ENCODE results near the gene MMP2. TPM values are rescaled to one million over a fixed set of nuclear protein-coding genes. Genes with fewer than 3 reads are reported as not detected.

Gene MMP2
- total RNA-seq, 1 donor from 2014 or later = 121 TPM

DNA sequence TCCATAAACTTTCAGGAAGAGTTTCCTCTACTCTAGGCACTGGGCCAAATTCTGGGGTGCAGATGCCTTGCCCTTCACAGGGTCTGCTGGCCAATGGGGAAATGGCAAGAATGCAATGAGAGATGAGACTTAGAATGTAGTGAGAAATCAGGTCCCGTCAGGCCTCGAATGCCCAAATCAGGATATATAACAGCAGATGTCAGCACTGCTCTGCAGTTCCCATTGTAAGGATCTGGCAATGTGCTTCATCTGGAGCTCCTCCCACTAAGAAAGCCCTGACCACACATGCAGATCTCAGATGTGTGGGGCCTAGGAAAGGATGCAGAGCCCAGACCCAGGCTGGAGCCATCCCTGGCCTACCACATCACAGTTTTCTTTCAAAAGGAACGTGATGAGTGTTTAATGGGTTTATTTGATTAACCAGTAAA is 16.0 kb downstream of the MMP2 start:
- DNase-seq (ENCODE audit: low spot score) = peak; percentile 66

GRCh38 chr16:55495616-55496289 is 16.8 kb downstream of the MMP2 start:
- DNase-seq (ENCODE audit: low spot score) = peak; percentile 59

- DNase-seq (ENCODE audit: low spot score) = peak; percentile 32
These were observed 17.6 kb downstream of the MMP2 start for GRCh38 chr16:55496509-55497145.

DNA sequence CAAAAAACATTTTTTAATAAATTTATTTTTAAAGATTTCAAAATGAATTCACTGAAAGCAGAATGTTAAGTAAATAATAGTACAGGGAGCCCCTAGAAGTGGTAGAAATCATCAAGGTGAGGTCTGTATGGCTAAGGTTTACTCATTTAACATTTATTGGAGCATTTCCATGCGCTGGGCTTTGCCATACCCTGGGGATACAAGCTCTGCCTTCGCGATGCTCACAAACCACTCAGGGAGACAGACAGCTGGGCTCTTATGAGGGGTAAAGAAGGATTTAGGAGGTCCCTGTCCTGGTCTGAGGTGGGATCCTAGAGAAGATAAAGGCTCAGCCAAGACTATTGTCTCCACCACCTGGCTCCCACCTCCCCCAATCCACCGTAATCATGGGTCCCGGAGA is 18.6 kb downstream of the MMP2 start:
- DNase-seq (ENCODE audit: low spot score) = no peak

- peak; percentile 41 for DNase-seq (ENCODE audit: low spot score)
These were observed 19.1 kb downstream of the MMP2 start for GRCh38 chr16:55498101-55498500.

DNA sequence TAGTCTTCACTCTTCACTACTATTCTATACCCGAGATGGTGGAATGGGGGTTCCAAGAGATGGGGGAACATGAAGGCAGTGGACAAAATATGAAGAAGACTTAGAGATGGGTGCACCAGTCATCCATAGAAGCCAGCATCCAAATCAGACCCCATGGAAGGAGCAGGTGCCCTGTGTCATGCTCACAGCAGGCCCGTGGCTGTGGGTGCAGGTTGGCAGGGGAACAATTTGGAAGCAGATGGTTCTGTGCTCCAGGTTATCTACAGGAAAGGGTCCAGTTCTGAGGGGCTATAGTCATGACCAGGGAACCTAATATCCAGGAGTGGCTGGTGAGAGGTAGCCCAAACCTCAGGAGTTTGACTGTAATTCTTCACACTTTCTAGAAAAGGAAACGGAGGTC is 20.3 kb downstream of the MMP2 start:
- peak; percentile 20 for DNase-seq (ENCODE audit: low spot score)

DNA sequence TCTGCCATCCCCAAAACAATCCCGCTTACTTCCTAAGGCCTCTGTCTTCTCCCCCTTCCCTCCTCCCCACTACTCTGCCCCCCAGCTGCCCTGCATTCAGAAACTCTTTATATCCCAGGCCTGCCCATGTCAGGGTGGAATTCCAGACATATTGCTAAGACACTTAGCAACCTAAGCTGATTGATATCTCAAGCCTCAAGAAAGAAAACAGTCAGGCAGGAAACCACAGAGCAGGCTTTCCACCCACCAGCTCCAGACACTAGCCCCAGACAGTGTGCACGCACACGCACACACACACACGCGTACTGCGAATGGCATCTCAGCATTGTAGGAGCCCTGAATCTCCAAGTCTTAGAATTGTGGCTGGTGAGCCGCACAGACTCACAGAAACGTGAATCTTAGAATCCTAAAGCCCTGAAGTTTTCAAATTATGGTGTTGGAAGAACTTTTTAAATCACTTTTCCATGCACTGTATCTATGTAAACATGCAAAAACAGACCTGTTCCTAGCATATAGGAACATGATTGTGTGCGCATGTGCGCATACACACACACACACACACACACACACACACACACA is 21.0 kb downstream of the MMP2 start:
- DNase-seq (ENCODE audit: low spot score) = peak; percentile 45

DNA sequence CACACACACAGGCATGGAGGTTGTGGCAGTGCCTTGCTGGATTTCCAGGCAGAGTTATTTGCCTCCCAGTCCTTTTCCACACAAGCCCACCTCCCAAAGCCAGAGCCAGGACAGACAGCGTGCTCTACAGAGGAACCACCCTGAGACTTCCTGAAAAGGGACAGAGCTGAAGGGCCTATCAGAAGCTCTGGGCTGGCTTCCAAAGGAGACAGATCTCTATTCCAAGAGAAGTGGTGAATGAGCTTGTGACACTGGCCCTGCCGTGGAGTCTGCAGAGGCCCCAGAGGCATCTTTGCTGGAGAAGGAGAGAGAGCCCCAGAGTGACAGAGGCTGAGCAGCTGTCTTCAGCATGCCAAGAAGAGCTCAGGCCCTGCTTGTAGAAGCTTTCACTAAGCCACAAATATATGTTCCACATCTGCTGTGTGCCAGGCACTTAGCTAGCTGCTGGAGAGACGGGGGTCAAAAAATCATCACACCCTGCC is 21.6 kb downstream of the MMP2 start:
- no peak for DNase-seq (ENCODE audit: low spot score)

- no peak for DNase-seq (ENCODE audit: low spot score)
These were observed 22.7 kb downstream of the MMP2 start for GRCh38 chr16:55501549-55502322.

GRCh38 chr16:55502801-55503366 is 23.9 kb downstream of the MMP2 start:
- DNase-seq (ENCODE audit: low spot score) = peak; percentile 90

DNA sequence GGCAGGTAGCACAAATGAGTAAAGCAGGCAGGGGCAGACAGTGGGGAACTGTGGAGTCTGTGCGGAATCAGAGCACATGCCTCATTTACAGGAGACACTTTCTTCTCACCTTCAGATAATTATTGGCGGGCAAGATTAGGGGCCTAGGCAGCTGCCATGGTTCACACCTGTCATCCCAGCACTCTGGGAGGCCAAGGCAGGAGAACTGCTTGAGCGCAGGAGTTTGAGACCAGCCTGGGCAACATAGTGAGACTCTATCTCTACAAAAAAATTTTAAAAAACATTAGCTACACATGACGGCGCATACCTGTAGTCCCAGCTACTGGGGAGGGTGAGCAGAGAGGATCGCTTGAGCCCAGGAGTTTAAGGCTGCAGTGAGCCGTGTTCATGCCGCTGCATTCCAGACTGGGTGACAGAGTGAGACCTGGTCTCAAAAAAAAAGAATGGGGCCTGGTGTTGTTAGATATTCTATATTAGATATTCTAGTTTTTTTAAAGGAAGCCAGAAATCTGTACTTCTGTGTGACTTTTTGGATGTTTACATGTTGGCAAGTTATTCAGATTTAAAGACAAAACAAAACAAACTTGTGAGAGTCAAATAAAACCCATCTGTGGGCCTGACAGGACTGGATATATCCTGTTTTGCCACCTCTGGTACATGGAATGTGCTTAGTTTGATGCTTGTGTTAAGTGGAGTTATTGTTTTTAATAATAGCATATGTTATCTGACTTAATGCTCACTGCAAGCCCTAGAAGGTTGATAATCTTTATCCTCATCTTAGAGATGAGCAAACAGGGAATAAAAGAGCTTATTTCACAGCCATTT is 24.9 kb downstream of the MMP2 start:
- DNase-seq (ENCODE audit: low spot score) = no peak

GRCh38 chr16:55505333-55506015 is 26.5 kb downstream of the MMP2 start:
- no peak for DNase-seq (ENCODE audit: low spot score)

GRCh38 chr16:55506083-55506482 is 27.1 kb downstream of the MMP2 start:
- no peak for DNase-seq (ENCODE audit: low spot score)

DNA sequence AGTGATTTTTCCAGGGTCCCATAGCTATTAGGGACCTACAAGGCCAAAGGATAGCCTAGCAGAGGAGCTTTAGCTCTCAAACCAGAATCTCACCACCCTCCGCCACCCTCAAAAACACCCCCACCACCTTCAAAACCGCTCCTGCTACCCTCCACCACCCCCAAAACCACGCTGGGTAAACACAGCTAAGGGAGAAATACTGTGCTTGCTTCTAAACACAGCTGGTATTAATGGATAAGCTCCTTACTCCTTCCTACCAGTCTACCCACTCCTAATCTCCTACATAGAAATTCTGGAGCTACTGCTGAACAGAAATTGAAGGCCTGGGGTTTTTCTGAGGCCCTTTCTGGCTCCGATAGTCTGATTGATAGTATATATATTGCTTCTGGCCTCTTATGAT is 27.7 kb downstream of the MMP2 start:
- DNase-seq (ENCODE audit: low spot score) = no peak

DNA sequence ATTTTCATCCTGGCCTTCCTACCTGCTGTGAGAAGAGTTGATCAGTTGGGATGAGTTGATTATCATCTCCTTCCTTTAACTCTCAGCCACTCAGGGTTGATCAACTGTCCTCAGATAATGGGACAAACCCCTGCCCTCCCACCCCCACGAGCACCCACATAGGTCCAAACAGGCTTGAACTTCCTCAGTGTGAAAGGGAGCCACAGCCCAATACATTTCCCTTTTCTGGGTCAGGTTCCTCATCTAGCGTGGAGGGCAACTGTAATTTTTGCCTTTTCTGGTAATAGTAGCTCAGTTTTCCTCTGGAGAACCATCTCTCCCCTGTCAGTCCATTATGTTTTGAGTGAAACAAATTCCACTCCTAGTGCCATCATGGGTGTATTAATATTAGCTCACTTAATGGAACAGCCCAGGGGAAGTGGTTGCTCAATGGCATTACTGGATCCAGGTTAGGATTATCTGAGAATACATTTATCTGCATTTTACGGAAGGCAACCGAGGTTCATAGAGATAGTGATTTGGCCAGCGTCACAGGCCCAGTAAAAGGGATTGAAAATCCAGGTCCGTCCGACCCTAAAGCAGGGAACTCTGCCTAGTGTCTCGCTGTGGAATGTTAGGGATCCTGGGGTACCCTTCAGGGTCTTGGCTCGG is 29.4 kb downstream of the MMP2 start:
- DNase-seq (ENCODE audit: low spot score) = no peak

DNA sequence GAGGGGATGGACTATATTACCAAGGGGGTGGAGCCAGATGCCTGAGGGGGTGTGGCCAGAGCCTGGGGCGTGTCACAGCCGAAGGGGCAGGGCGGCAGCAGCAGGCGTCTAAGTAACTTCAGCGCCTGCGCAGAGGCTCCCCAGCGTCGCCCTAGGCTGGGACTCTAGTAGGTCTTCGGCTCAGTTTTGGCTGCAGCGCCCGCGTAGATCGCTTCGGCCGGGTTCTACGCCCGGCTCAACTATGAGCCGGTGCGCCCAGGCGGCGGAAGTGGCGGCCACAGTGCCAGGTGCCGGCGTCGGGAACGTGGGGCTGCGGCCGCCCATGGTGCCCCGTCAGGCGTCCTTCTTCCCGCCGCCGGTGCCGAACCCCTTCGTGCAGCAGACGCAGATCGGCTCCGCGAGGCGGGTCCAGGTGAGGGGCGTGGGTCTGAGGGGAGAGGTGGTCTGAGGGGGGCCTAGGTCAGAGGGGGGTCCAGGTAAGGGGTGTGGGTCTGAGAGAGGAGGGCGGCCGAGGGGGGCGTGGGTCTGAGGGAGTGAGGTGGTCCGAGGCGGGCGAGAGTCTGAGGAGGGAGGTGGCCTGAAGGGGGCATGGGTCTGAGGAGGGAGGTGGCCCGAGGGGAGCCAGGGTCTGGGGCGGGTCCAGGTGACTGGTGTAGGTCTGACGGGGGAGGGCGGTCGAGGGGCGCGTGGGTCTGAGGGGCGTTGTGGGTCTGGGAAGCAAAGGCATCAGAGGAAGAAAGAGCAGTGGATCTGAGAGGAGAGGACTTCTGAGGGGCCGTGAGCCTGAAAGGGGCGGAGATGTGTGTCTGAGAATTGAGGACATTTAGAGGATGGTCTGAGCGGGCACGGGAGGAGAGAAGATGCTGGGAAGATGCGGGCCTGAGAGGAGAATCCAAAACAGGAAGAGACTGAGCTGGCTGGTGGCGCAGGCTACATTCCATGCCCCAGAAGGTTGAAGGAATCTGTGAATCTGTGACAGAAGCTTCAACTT is 30.2 kb downstream of the MMP2 start, which contains the start of gene LPCAT2:
Gene LPCAT2, plus strand, starts transcription at position 132 of the 991 bp plus-strand sequence. Its CDS starts 110 bp downstream, at position 242.
- DNase-seq (ENCODE audit: low spot score) = peak; percentile 83

GRCh38 chr16:55510185-55510805 is 31.3 kb downstream of the MMP2 start:
- DNase-seq (ENCODE audit: low spot score) = no peak

GRCh38 chr16:55512941-55513340 is 33.9 kb downstream of the MMP2 start:
- no peak for DNase-seq (ENCODE audit: low spot score)

Measured in ureter (tissue), 1 donor.